Skeletal muscle satellite cell (primary cell): ENCODE results near the gene ADNP.
"Not testable (repeated sequence)": the region's sequence is repeated elsewhere in the genome, so short reads cannot be mapped to it uniquely, and the experiment has no call there.

Experiments
- H3K27me3 ChIP-seq: 2 replicates; pipeline ENCODE4 v1.7.0; 2013; ENCODE audit warnings: low read length; ENCODE audit not compliant: control insufficient read depth, insufficient read depth
- H3K36me3 ChIP-seq: 2 replicates; pipeline ENCODE4 v1.7.0; 2013; ENCODE audit warnings: mild to moderate bottlenecking, control low read depth, low read length; ENCODE audit not compliant: insufficient read depth
- H3K4me1 ChIP-seq: 2 replicates; pipeline ENCODE4 v1.7.0; 2013; ENCODE audit warnings: low read length; ENCODE audit not compliant: control insufficient read depth, insufficient read depth
- H3K4me2 ChIP-seq: 2 replicates; pipeline ENCODE4 v1.7.0; 2013; ENCODE audit warnings: mild to moderate bottlenecking, low read length
- H3K4me3 ChIP-seq: 2 replicates; pipeline ENCODE4 v1.7.0; 2013; ENCODE audit warnings: low read length
- H3K9ac ChIP-seq: 2 replicates; pipeline ENCODE4 v1.7.0; 2013; ENCODE audit warnings: mild to moderate bottlenecking, low read depth, low read length, moderate library complexity
- H3K9me3 ChIP-seq: replicated peaks from 2 replicates; pipeline ENCODE4 v1.7.0; 2013; ENCODE audit warnings: mild to moderate bottlenecking, control low read depth, low read length

The ADNP gene

GRCh38 chr20:50893620-50894019 lies 37.6 kb downstream of the ADNP start:
- Histone ChIP-seq H3K4me1 (peaks cover 3% of the 10 kb centered on the region), H3K4me3 (no peak overlapping the region), H3K27me3 (no peaks in the 10 kb centered on the region), H3K36me3 (peaks cover 80% of the 10 kb centered on the region), H3K9ac (no peak overlapping the region), H3K9me3 (no peaks in the 10 kb centered on the region), H3K4me2 (no peak overlapping the region)

- Histone ChIP-seq H3K9me3 (no peaks in the 10 kb centered on the region), H3K27me3 (no peaks in the 10 kb centered on the region), H3K4me1 (peaks cover 3% of the 10 kb centered on the region), H3K4me2 (no peak overlapping the region), H3K4me3 (no peak overlapping the region), H3K36me3 (peaks cover 78% of the 10 kb centered on the region), H3K9ac (no peak overlapping the region)
These were observed 38.8 kb downstream of the ADNP start for GRCh38 chr20:50892394-50892793.

DNA sequence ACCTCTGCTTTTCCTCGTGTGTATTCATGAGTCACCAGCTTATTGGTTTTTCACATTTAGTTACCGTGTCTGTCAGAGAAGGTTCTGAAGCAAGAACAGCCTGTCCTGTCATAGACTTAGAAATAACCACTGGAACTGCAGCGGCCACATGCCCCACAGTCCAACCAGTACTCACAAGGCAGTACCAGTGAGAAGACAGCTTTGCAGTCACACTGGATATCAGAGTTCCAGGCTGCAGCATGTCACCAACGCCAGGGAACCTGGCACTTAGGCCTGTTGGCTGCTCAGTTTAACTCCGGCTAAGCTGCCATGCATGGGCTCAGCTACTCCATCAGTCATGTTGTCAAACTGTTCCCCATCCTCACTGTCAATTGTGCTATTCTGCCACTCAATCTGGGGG lies 40.1 kb downstream of the ADNP start:
- H3K4me2 ChIP-seq = no peak overlapping the region
- H3K36me3 ChIP-seq = peaks cover 68% of the 10 kb centered on the region
- H3K4me3 ChIP-seq = no peak overlapping the region
- H3K27me3 ChIP-seq = no peaks in the 10 kb centered on the region
- H3K9ac ChIP-seq = no peak overlapping the region
- H3K9me3 ChIP-seq = no peaks in the 10 kb centered on the region
- H3K4me1 ChIP-seq = peaks cover 3% of the 10 kb centered on the region

DNA sequence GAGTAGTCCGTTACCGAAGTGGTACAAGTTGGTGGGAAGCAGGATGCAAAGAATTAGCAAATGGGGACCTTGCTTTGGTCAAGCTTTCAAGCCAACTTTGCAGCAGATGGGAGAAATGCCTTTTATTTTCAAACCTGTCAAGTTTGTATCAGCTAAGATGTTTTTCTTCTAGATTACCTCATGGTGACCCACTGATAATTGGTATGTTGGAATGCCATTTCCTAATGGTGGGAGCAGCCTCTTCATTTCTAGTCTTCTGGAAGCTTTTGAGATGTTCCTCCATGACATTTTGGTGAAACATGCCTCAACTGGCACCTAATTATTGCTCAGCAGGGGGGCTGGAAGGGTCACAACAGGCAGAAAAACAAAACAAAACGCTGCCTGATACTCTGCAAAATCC lies 43.7 kb downstream of the ADNP start:
- H3K4me2 ChIP-seq = no peak overlapping the region
- H3K9ac ChIP-seq = no peak overlapping the region
- H3K27me3 ChIP-seq = no peaks in the 10 kb centered on the region
- peaks cover 3% of the 10 kb centered on the region for H3K4me1 ChIP-seq
- no peaks in the 10 kb centered on the region for H3K9me3 ChIP-seq
- H3K36me3 ChIP-seq = peaks cover 54% of the 10 kb centered on the region
- H3K4me3 ChIP-seq = no peak overlapping the region

- H3K36me3 ChIP-seq = peaks cover 41% of the 10 kb centered on the region
- H3K4me3 ChIP-seq = no peak overlapping the region
- no peak overlapping the region for H3K4me2 ChIP-seq
- H3K27me3 ChIP-seq = no peaks in the 10 kb centered on the region
- no peak overlapping the region for H3K9ac ChIP-seq
- H3K4me1 ChIP-seq = peaks cover 3% of the 10 kb centered on the region
- no peaks in the 10 kb centered on the region for H3K9me3 ChIP-seq
These were observed 45.0 kb downstream of the ADNP start for GRCh38 chr20:50886184-50886790.

DNA sequence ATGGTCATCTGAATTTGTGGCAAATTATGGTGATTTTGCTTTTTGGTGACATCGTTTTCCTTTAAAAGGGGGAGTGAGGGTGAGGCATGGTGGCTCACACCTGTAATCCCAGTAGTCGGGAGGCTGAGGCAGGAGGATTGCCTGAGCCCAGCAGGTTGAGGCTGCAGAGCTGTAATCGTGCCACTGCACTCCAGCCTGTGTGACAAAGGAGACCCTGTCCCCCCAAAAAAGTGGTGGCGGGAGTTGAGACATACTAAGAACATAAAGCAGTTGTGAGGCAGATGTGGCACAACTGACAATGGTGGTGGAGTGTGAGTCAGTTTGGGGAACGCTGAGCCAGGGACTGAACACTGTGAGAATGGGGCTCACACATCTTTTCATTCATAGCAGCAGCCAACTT lies 45.5 kb downstream of the ADNP start:
- Histone ChIP-seq H3K4me3 (no peak overlapping the region), H3K4me1 (no peaks in the 10 kb centered on the region), H3K4me2 (no peak overlapping the region), H3K9ac (no peak overlapping the region), H3K27me3 (no peaks in the 10 kb centered on the region), H3K9me3 (no peaks in the 10 kb centered on the region), H3K36me3 (peaks cover 37% of the 10 kb centered on the region)

GRCh38 chr20:50885068-50885467 lies 46.2 kb downstream of the ADNP start:
- Histone ChIP-seq H3K4me3 (no peak overlapping the region), H3K36me3 (peaks cover 30% of the 10 kb centered on the region), H3K4me1 (no peaks in the 10 kb centered on the region)

GRCh38 chr20:50883856-50884255 lies 47.4 kb downstream of the ADNP start:
- Histone ChIP-seq H3K4me2 (no peak overlapping the region), H3K4me1 (no peaks in the 10 kb centered on the region), H3K36me3 (peaks cover 18% of the 10 kb centered on the region), H3K9me3 (no peaks in the 10 kb centered on the region), H3K4me3 (no peak overlapping the region), H3K27me3 (no peaks in the 10 kb centered on the region), H3K9ac (no peak overlapping the region)

More at GRCh38 chr20:50885068-50885467, 46.2 kb downstream of the ADNP start:
- H3K27me3 ChIP-seq = no peaks in the 10 kb centered on the region
- H3K9ac ChIP-seq = no peak overlapping the region
- H3K9me3 ChIP-seq = no peaks in the 10 kb centered on the region
- no peak overlapping the region for H3K4me2 ChIP-seq

- not testable (repeated sequence) for H3K9me3 ChIP-seq, H3K4me1 ChIP-seq, H3K4me3 ChIP-seq, H3K27me3 ChIP-seq, H3K4me2 ChIP-seq, H3K36me3 ChIP-seq, H3K9ac ChIP-seq
These were observed 49.3 kb downstream of the ADNP start for GRCh38 chr20:50881759-50882424.

DNA sequence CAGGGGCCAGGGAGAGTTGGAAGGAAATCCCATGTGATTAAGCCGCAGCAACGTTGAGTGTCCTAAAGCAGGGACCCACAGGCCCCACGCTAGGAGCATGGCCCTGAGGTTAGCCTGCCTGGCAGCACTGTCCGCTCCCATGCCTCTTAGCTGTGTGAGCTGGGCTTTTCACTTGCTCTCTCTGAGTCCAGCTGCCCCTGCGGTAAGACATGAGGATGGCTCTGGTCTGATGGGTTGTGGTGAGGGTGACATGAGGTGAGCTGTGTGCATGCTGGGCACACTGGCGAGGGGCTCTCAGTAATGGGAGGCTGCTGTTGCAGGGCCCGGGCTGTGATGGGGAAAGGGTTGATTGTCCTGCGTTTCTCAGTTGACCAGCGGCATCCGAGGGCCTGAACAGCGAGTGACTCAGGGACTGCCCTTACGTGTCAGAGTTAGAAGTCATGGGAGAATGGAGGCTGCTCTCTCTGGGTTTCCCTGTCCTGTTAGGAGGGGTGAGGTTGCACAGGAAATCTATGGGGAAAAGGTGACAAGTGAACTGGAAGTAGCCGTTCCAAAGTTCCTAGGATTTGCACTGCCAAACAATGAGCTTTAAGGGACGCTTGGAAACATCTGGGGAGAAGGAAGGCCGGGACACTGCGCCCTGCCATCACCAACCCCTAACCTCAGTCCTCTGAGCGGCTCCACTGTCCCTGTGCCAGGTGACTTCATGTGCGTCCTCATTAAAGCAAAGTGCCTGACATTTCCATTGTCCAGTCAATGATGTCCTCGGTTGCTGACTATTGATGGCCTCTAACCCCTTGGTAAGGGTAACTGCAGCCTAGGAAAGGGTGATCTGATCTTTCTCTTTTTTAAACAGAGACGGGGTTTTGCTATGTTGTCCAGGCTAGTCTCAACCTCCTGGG lies 51.3 kb downstream of the ADNP start:
- Histone ChIP-seq H3K9me3 (no peaks in the 10 kb centered on the region), H3K4me2 (no peak overlapping the region), H3K4me1 (no peaks in the 10 kb centered on the region), H3K27me3 (no peaks in the 10 kb centered on the region), H3K9ac (no peak overlapping the region), H3K36me3 (no peaks in the 10 kb centered on the region), H3K4me3 (no peak overlapping the region)

- H3K9me3 ChIP-seq = no peaks in the 10 kb centered on the region
- no peak overlapping the region for H3K4me3 ChIP-seq
- H3K9ac ChIP-seq = no peak overlapping the region
- H3K4me1 ChIP-seq = no peaks in the 10 kb centered on the region
- no peaks in the 10 kb centered on the region for H3K36me3 ChIP-seq
- no peak overlapping the region for H3K4me2 ChIP-seq
- H3K27me3 ChIP-seq = no peaks in the 10 kb centered on the region
These were observed 53.9 kb downstream of the ADNP start for GRCh38 chr20:50877232-50877743.
